ENCODE results near the gene POLR3K.
A peak's percentile ranks its signal among the peaks of the same experiment; 100 is the strongest.

The POLR3K gene

DNA sequence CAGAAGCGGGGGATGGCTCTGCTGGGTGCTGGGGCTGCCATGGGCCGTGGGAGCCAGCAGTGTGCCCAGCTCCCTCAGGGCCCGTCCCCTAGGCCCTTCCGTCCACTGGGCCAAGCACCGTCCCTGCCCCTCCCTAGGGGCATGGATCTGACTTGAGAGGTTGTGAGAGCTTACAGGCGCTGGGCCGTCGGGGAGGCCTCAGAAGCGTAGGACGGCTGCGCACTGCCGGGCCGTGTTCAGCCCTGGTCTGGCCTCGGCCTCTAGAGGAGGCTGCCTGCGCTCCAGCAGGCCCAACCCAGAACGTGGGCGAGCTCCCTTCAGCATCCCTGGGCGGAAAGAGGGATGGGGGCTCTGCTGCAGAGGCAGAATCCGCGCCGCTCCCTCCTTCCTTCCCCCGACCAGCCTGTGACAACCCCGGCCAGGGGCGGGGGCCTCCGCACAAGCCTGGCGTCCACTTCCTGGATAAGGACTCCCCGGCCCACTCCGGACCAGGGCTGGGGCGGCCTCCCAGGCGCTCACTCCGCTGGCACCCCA lies 23.9 kb upstream of the POLR3K start:
- WGBS, 2 donors (ENCODE audit: extremely low coverage in 2 of 2, insufficient read length in 2 of 2, insufficient replicate concordance in 1 of 2): no CpG with 5 or more reads among the region's 31 CpGs
- Histone ChIP-seq H4K91ac (ENCODE audit: low read depth, low read length, poor library complexity) (no peak overlapping the region), H2AFZ (ENCODE audit: low read length) (peak overlapping the region; percentile 95), H2BK120ac (ENCODE audit: low read depth, low read length) (peak overlapping the region; percentile 96), H3K9me3 (replicated peaks in 1 of 2; ENCODE audit: control insufficient read depth in 2 of 2, insufficient read depth in 1 of 2, low read depth in 1 of 2, low read length in 2 of 2) (no peaks in the 10 kb centered on the region), H3K4me2 (ENCODE audit: insufficient read depth, low read length, poor library complexity, severe bottlenecking) (peak overlapping the region; percentile 94), H3K9ac (ENCODE audit: low read depth, low read length, poor library complexity) (peak overlapping the region; percentile 63), H3K4me3 (ENCODE audit: low read length in 2 of 2) (peak overlapping the region; percentile 79 to 95), H4K8ac (ENCODE audit: low read depth, low read length) (peak overlapping the region; percentile 48), H3K18ac (ENCODE audit: low read length) (peak overlapping the region; percentile 89), H2BK15ac (ENCODE audit: low read length) (peak overlapping the region; percentile 96), H2BK12ac (ENCODE audit: low read length) (peak overlapping the region; percentile 95), H3K27ac (replicated peaks; ENCODE audit: low read length) (no peak overlapping the region), H2AK5ac (ENCODE audit: low read depth, low read length) (peak overlapping the region; percentile 82), H3K23ac (ENCODE audit: low read depth, low read length, poor library complexity) (peak overlapping the region; percentile 80), H3K36me3 (replicated peaks in 1 of 2; ENCODE audit: control insufficient read depth in 2 of 2, insufficient read depth in 2 of 2, low read length in 2 of 2) (peaks cover 11 to 20% of the 10 kb centered on the region in 2 donors), H3K14ac (ENCODE audit: low read length) (peak overlapping the region; percentile 82), H3K4ac (ENCODE audit: low read length) (peak overlapping the region; percentile 89), H3K4me1 (ENCODE audit: control insufficient read depth in 2 of 2, insufficient read depth in 1 of 2, low read depth in 1 of 2, low read length in 2 of 2) (peaks cover 43 to 51% of the 10 kb centered on the region in 2 donors), H3K79me1 (ENCODE audit: low read depth, low read length) (peaks cover 4% of the 10 kb centered on the region), H3K27me3 (ENCODE audit: control insufficient read depth in 3 of 3, insufficient read depth in 3 of 3, low read depth in 1 of 3, low read length in 3 of 3) (peaks cover 0 to 3% (median 0%) of the 10 kb centered on the region in 3 experiments), H2BK5ac (ENCODE audit: low read length) (peak overlapping the region; percentile 85)
- DNase-seq (ENCODE audit: low spot score): no peak

DNA sequence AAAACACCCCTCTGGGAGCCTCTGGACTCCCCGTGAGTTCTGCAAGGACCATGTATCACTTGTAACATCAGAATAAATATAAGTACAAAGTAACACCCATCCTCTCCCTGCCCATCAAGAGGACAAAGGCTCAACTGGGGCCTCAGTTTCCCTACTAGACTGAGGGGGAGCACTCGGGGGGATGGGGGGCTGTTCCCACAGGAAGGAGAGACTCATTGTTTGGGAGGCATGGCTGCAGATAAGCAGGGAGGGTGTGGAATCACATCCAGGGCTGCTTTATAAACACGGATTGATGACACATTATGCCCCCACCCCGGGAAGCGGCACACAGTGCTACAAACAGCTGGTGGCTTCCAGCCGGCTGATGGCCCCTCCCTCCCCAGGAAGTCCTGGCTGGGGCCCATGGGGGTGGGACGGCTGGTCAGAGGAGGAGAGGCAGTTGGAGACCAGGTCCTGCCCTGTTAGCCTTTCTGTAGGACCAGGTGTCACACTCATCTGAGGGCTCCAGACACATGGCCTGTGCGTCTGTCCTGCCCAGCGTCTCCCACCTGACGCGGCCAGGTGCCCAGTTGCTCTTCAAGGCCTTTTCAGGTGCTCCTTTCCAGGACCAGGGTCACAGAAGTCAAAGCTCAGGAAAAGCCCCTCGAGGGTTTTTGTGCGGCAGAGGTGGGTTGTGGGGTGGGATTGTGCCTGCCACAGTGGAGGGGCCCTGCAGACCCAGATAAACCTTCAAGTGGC lies 23.3 kb upstream of the POLR3K start:
- H2BK120ac ChIP-seq (ENCODE audit: low read depth, low read length): peak overlapping the region; percentile 96
- peak overlapping the region; percentile 85 for H2BK5ac ChIP-seq (ENCODE audit: low read length)
- H3K36me3 ChIP-seq (replicated peaks in 1 of 2; ENCODE audit: control insufficient read depth in 2 of 2, insufficient read depth in 2 of 2, low read length in 2 of 2): peaks cover 11 to 18% of the 10 kb centered on the region in 2 donors
- peak overlapping the region; percentile 82 for H2AK5ac ChIP-seq (ENCODE audit: low read depth, low read length)
- H2BK12ac ChIP-seq (ENCODE audit: low read length): peak overlapping the region; percentile 95
- H3K27ac ChIP-seq (replicated peaks; ENCODE audit: low read length): no peak overlapping the region
- H3K4me1 ChIP-seq (ENCODE audit: control insufficient read depth in 2 of 2, insufficient read depth in 1 of 2, low read depth in 1 of 2, low read length in 2 of 2): peaks cover 43 to 52% of the 10 kb centered on the region in 2 donors
- H3K14ac ChIP-seq (ENCODE audit: low read length): peak overlapping the region; percentile 38
- H3K18ac ChIP-seq (ENCODE audit: low read length): peak overlapping the region; percentile 89
- peak overlapping the region; percentile 94 for H3K4me2 ChIP-seq (ENCODE audit: insufficient read depth, low read length, poor library complexity, severe bottlenecking)
- H3K79me1 ChIP-seq (ENCODE audit: low read depth, low read length): peaks cover 4% of the 10 kb centered on the region
- H3K9me3 ChIP-seq (replicated peaks in 1 of 2; ENCODE audit: control insufficient read depth in 2 of 2, insufficient read depth in 1 of 2, low read depth in 1 of 2, low read length in 2 of 2): no peaks in the 10 kb centered on the region
- WGBS, 2 donors (ENCODE audit: extremely low coverage in 2 of 2, insufficient read length in 2 of 2, insufficient replicate concordance in 1 of 2): no CpG with 5 or more reads among the region's 13 CpGs
- H3K27me3 ChIP-seq (ENCODE audit: control insufficient read depth in 3 of 3, insufficient read depth in 3 of 3, low read depth in 1 of 3, low read length in 3 of 3): peaks cover 0 to 3% (median 0%) of the 10 kb centered on the region in 3 experiments
- H3K9ac ChIP-seq (ENCODE audit: low read depth, low read length, poor library complexity): peak overlapping the region; percentile 40
- peak overlapping the region; percentile 96 for H2BK15ac ChIP-seq (ENCODE audit: low read length)
- no peak overlapping the region for H4K8ac ChIP-seq (ENCODE audit: low read depth, low read length)
- H4K91ac ChIP-seq (ENCODE audit: low read depth, low read length, poor library complexity): no peak overlapping the region
- H3K4me3 ChIP-seq (ENCODE audit: low read length in 2 of 2): peak overlapping the region in 1 of 2 donors; percentile 79
- H2AFZ ChIP-seq (ENCODE audit: low read length): peak overlapping the region; percentile 95
- peak overlapping the region; percentile 89 for H3K4ac ChIP-seq (ENCODE audit: low read length)
- peak overlapping the region; percentile 80 for H3K23ac ChIP-seq (ENCODE audit: low read depth, low read length, poor library complexity)
- no peak for DNase-seq (ENCODE audit: low spot score)

DNA sequence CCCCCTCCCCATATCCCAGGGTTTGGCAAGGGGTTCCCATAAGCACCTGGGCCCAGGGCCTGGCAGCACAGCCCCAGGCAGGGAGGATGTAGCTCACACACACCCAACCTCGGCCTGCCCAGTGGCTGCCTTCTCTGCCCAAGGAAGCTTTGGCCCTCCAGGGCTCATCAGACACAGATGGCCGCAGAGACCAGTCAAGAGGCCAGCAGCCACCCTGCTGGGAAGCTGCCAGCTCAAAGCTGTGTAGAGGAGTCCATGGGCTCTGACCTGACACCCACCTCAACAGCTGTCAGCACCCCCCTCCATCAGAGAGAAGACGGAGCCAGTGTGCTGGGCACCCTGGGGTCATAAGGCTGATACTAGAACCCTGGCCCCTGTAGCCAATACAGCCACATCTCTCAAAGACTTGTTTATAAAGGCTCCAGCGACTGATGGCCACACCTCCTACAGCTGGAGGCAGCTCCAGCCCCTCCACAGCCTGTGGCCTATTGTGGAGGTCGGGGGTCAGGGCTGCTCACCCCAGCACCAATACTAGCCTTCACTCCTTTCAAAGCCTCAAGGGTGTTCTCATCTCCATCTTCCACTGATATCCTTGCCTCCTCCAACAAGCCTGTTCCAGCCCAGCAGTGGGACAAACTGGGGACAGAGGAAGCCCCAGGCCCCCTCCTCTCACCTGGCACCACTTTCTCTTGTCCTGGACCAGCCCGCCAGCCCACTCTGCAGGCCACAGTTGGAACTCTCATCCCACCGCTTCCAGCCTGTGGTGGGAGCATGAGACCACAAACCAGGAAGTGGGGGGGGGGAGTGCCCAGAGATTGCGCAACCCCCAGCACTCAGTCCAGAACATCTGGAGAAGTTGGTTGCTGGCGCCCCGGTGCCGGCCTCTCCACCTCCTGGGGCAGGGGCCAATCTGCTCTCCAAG lies 22.4 kb upstream of the POLR3K start:
- Histone ChIP-seq H3K9me3 (replicated peaks in 1 of 2; ENCODE audit: control insufficient read depth in 2 of 2, insufficient read depth in 1 of 2, low read depth in 1 of 2, low read length in 2 of 2) (no peaks in the 10 kb centered on the region), H2BK12ac (ENCODE audit: low read length) (peak overlapping the region; percentile 44), H3K27ac (replicated peaks; ENCODE audit: low read length) (peak overlapping the region; percentile 36), H2BK120ac (ENCODE audit: low read depth, low read length) (peak overlapping the region; percentile 96), H2BK5ac (ENCODE audit: low read length) (peak overlapping the region; percentile 32), H3K4me2 (ENCODE audit: insufficient read depth, low read length, poor library complexity, severe bottlenecking) (peak overlapping the region; percentile 27), H3K18ac (ENCODE audit: low read length) (peak overlapping the region; percentile 92), H3K9ac (ENCODE audit: low read depth, low read length, poor library complexity) (no peak overlapping the region), H3K4ac (ENCODE audit: low read length) (no peak overlapping the region), H3K14ac (ENCODE audit: low read length) (no peak overlapping the region), H2BK15ac (ENCODE audit: low read length) (peak overlapping the region; percentile 90), H3K4me3 (ENCODE audit: low read length in 2 of 2) (no peak overlapping the region), H2AK5ac (ENCODE audit: low read depth, low read length) (peak overlapping the region; percentile 96), H3K4me1 (ENCODE audit: control insufficient read depth in 2 of 2, insufficient read depth in 1 of 2, low read depth in 1 of 2, low read length in 2 of 2) (peaks cover 48 to 58% of the 10 kb centered on the region in 2 donors), H3K36me3 (replicated peaks in 1 of 2; ENCODE audit: control insufficient read depth in 2 of 2, insufficient read depth in 2 of 2, low read length in 2 of 2) (peaks cover 10 to 15% of the 10 kb centered on the region in 2 donors), H4K8ac (ENCODE audit: low read depth, low read length) (no peak overlapping the region), H3K79me1 (ENCODE audit: low read depth, low read length) (peaks cover 4% of the 10 kb centered on the region), H3K27me3 (ENCODE audit: control insufficient read depth in 3 of 3, insufficient read depth in 3 of 3, low read depth in 1 of 3, low read length in 3 of 3) (peaks cover 0 to 3% (median 0%) of the 10 kb centered on the region in 3 experiments), H3K23ac (ENCODE audit: low read depth, low read length, poor library complexity) (peak overlapping the region; percentile 17), H4K91ac (ENCODE audit: low read depth, low read length, poor library complexity) (no peak overlapping the region), H2AFZ (ENCODE audit: low read length) (peak overlapping the region; percentile 14)
- no CpG with 5 or more reads among the region's 11 CpGs for WGBS, 2 donors (ENCODE audit: extremely low coverage in 2 of 2, insufficient read length in 2 of 2, insufficient replicate concordance in 1 of 2)
- no peak for DNase-seq (ENCODE audit: low spot score)
